Activated naive CD4-positive, alpha-beta T cell treated with anti-CD3 and anti-CD28 coated beads, Interleukin-2, amount 10 ng/mL, durations not matched to agents 7 days and 5 days (primary cell): Measurements from ENCODE around the gene GABRP.
"Not testable (repeated sequence)": the region's sequence is repeated elsewhere in the genome, so short reads cannot be mapped to it uniquely, and the experiment has no call there.

Source experiments
- CTCF ChIA-PET: fragments of 350-600 bp; sonication (Branson Sonifier 250); formaldehyde crosslinking; loops from one replicate; lab custom pipeline; 2021; ENCODE audit warnings: antibody characterized with exemption; lab: Charles Lee
- DNase-seq: peaks from one replicate; pipeline ENCODE4 v3.0.0-alpha.2; 2020
- H3K27ac Mint-ChIP-seq: one replicate; pipeline ENCODE4 v1.8.0; 2021; ENCODE audit warnings: mild to moderate bottlenecking, moderate library complexity, mixed read lengths
- H3K27me3 Mint-ChIP-seq: one replicate; pipeline ENCODE4 v1.8.0; 2021; ENCODE audit warnings: mild to moderate bottlenecking, mixed read lengths
- H3K36me3 Mint-ChIP-seq: one replicate; pipeline ENCODE4 v1.8.0; 2021; ENCODE audit warnings: mixed read lengths
- H3K4me1 Mint-ChIP-seq: one replicate; pipeline ENCODE4 v1.8.0; 2021; ENCODE audit warnings: mixed read lengths
- H3K4me3 Mint-ChIP-seq: one replicate; pipeline ENCODE4 v1.8.0; 2021; ENCODE audit warnings: mild to moderate bottlenecking, moderate library complexity, mixed read lengths
- H3K9me3 Mint-ChIP-seq: one replicate; pipeline ENCODE4 v1.8.0; 2021; ENCODE audit warnings: mixed read lengths

The GABRP gene

GRCh38 chr5:170748951-170749471 is 34.5 kb upstream of the GABRP start:
- H3K27ac Mint-ChIP-seq, result no peak overlapping the region
- DNase-seq, result no peak
- H3K4me1 Mint-ChIP-seq, result peaks cover 3% of the 10 kb centered on the region
- H3K27me3 Mint-ChIP-seq, result peaks cover 52% of the 10 kb centered on the region
- H3K9me3 Mint-ChIP-seq, result no peaks in the 10 kb centered on the region
- CTCF ChIA-PET, result no interaction called here
- no peaks in the 10 kb centered on the region for H3K36me3 Mint-ChIP-seq
- H3K4me3 Mint-ChIP-seq, result no peak overlapping the region

GRCh38 chr5:170749911-170750431 is 33.6 kb upstream of the GABRP start:
- H3K4me1 Mint-ChIP-seq, result no peaks in the 10 kb centered on the region
- H3K36me3 Mint-ChIP-seq, result no peaks in the 10 kb centered on the region
- H3K4me3 Mint-ChIP-seq, result no peak overlapping the region
- H3K27me3 Mint-ChIP-seq, result peaks cover 42% of the 10 kb centered on the region
- H3K9me3 Mint-ChIP-seq, result no peaks in the 10 kb centered on the region
- no peak overlapping the region for H3K27ac Mint-ChIP-seq
- CTCF ChIA-PET, result interaction anchor here (1.2 kb wide), 1 partner anchor 8 kb away, joined by 3 read pairs; no protein-coding TSS in a partner anchor
- no peak for DNase-seq

DNA sequence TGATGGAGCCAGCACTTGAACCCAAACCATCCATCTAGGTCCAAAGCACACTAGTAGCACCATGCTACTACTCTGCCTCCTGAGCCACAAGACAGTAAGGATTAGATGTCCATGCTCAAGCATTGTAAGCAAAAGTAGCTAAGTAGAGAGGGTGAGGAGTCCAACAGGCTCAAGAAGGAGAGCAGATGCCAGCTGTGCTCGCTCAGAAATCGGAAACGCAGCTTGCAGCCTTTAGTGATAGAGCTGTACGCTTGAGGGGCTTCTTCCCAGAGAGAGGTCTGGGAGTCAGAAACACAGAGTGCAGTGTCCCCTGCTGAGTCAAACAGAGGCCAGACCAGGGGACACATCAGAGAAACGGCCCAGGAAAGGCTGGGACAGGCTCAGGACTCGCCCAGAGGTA is 32.7 kb upstream of the GABRP start:
- Mint-ChIP-seq H3K27me3 (peaks cover 34% of the 10 kb centered on the region), H3K4me3 (no peak overlapping the region), H3K36me3 (no peaks in the 10 kb centered on the region), H3K27ac (no peak overlapping the region), H3K9me3 (no peaks in the 10 kb centered on the region), H3K4me1 (no peaks in the 10 kb centered on the region)
- no peak for DNase-seq
- CTCF ChIA-PET, result no interaction called here

- DNase-seq, result no peak
- Mint-ChIP-seq H3K27ac (no peak overlapping the region), H3K36me3 (no peaks in the 10 kb centered on the region), H3K27me3 (peaks cover 25% of the 10 kb centered on the region), H3K9me3 (no peaks in the 10 kb centered on the region), H3K4me3 (no peak overlapping the region), H3K4me1 (no peaks in the 10 kb centered on the region)
- CTCF ChIA-PET, result no interaction called here
These were observed 31.9 kb upstream of the GABRP start for GRCh38 chr5:170751631-170752030.

DNA sequence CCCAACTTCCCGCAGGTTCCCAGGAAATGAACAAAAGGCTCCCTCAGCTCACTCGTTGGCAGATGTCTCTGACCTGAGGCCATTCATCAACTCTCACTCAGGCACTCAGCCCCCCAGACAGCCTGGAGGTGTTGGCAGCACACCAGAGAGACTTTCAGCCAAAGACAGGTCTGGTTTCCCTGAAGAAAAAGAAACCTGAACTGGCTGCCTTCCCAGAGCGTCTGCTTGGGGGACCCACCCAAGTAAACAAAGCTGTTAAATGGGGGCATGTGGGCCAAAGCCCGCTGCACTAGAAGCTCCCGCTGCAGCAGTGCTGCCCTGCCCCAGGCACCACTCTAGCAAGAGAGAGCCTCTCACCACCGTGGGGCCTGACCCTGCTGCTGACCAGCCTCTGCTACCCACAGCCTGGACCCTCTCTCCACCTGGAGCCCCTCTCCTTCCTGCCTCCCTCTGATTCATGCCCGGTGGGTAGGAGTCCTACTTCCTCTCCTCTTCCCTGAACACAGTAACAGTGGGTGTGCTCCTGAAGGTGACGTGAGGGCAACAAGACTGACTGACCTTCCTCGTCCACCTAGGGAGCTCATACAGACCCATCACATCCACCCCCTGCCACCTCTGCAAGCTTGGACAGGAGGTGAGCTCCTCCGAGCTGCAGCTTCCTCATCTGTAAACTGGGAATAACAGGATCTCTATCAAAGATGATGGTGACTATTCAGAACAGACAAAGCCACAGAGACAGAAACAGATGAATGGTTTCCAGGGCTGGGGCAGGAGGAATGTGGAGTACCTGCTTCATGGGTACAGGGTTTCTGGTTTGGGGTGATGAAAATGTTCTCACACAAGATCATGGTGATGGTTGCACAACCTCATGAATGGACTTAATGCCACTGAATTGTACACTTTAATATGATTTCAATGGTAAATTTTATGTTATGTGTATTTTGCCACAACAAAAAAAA is 31.0 kb upstream of the GABRP start:
- Mint-ChIP-seq H3K4me3 (no peak overlapping the region), H3K27ac (no peak overlapping the region), H3K4me1 (no peaks in the 10 kb centered on the region), H3K27me3 (peaks cover 22% of the 10 kb centered on the region), H3K36me3 (no peaks in the 10 kb centered on the region), H3K9me3 (no peaks in the 10 kb centered on the region)
- DNase-seq, result no peak
- CTCF ChIA-PET, result interaction anchor here (1.0 kb wide), 1 partner anchor 38 kb away, joined by 3 read pairs; no protein-coding TSS in a partner anchor

GRCh38 chr5:170753311-170753710 is 30.2 kb upstream of the GABRP start:
- CTCF ChIA-PET, result interaction anchor here (1.0 kb wide), 1 partner anchor 38 kb away, joined by 3 read pairs; no protein-coding TSS in a partner anchor
- no peak overlapping the region for H3K4me3 Mint-ChIP-seq
- no peaks in the 10 kb centered on the region for H3K9me3 Mint-ChIP-seq
- H3K36me3 Mint-ChIP-seq, result no peaks in the 10 kb centered on the region
- DNase-seq, result no peak
- no peaks in the 10 kb centered on the region for H3K4me1 Mint-ChIP-seq
- H3K27me3 Mint-ChIP-seq, result peaks cover 17% of the 10 kb centered on the region
- H3K27ac Mint-ChIP-seq, result no peak overlapping the region

GRCh38 chr5:170754508-170754907 is 29.0 kb upstream of the GABRP start:
- H3K4me3 Mint-ChIP-seq, H3K27me3 Mint-ChIP-seq, H3K27ac Mint-ChIP-seq, H3K9me3 Mint-ChIP-seq, H3K36me3 Mint-ChIP-seq, DNase-seq, CTCF ChIA-PET, H3K4me1 Mint-ChIP-seq: not testable (repeated sequence)

GRCh38 chr5:170755679-170756456 is 27.7 kb upstream of the GABRP start:
- no peak for DNase-seq
- Mint-ChIP-seq H3K36me3 (no peaks in the 10 kb centered on the region), H3K27ac (no peak overlapping the region), H3K4me3 (no peak overlapping the region), H3K9me3 (no peaks in the 10 kb centered on the region), H3K27me3 (peaks cover 7% of the 10 kb centered on the region), H3K4me1 (no peaks in the 10 kb centered on the region)
- CTCF ChIA-PET, result no interaction called here

GRCh38 chr5:170756691-170757090 is 26.8 kb upstream of the GABRP start:
- CTCF ChIA-PET, result no interaction called here
- Mint-ChIP-seq H3K4me3 (no peak overlapping the region), H3K36me3 (no peaks in the 10 kb centered on the region)

DNA sequence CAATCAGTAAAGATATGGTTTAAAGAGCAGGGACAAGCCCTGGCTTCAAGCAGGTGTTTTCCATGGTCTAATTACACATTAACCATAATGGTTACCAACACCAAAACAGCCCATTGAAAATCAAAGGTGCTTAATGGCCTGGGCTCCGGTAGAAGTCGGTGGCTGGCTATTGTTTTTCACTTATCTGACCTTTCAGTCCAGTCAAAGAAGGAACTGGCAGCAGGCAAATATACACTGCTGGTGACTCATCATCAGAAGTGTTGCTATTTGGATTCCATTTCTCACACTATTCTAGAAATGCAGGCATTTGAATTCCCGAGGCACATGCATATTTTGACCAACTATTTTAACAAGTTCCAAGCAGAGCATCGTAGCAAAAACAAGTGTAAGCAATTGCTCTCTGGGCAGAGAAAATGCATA is 26.3 kb upstream of the GABRP start:
- Mint-ChIP-seq H3K27me3 (peaks cover 7% of the 10 kb centered on the region), H3K36me3 (no peaks in the 10 kb centered on the region), H3K27ac (no peak overlapping the region), H3K4me3 (no peak overlapping the region), H3K4me1 (no peaks in the 10 kb centered on the region), H3K9me3 (no peaks in the 10 kb centered on the region)
- CTCF ChIA-PET, result no interaction called here
- DNase-seq, result no peak

More at GRCh38 chr5:170756691-170757090, 26.8 kb upstream of the GABRP start:
- peaks cover 7% of the 10 kb centered on the region for H3K27me3 Mint-ChIP-seq
- H3K9me3 Mint-ChIP-seq, result no peaks in the 10 kb centered on the region
- no peak overlapping the region for H3K27ac Mint-ChIP-seq
- no peaks in the 10 kb centered on the region for H3K4me1 Mint-ChIP-seq
- DNase-seq, result no peak

DNA sequence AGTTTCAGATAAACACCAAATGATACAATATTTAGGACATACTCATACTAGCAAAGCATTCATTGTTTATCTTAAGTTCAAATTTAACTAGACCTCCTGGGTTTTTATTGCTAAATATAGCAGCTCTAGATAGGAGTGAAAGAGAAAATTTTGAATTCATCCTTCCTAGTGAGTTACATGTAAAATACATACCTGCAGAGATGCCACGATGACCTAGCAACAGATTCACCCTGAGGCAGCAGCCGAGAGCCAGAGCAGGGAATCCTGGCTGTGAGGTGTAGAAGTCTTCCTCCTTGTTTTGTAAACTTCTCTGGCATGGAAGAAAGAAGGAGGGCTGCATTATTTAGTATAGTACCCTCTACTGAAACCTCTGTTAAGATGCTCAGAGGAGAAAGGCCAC is 25.9 kb upstream of the GABRP start:
- peaks cover 4% of the 10 kb centered on the region for H3K27me3 Mint-ChIP-seq
- H3K4me3 Mint-ChIP-seq, result no peak overlapping the region
- no peaks in the 10 kb centered on the region for H3K4me1 Mint-ChIP-seq
- no peaks in the 10 kb centered on the region for H3K36me3 Mint-ChIP-seq
- H3K9me3 Mint-ChIP-seq, result no peaks in the 10 kb centered on the region
- H3K27ac Mint-ChIP-seq, result no peak overlapping the region
- CTCF ChIA-PET, result no interaction called here
- no peak for DNase-seq

DNA sequence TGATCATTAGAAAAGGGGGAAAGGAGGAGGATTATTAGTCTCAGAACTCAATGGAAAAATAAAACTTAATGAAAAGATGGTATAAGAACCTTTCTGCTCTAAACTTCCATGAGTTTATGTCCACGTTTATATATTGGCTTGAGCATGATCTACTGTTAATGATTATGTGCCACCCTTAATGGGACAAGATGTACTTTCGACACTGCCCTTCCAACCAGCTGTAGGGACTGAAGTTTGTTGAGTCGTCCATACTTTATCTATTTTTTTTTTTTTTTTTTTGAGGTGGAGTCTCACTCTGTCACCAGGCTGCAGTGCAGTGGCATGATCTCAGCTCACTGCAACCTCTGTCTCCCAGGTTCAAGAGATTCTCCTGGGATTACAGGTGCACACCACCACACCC is 25.0 kb upstream of the GABRP start:
- Mint-ChIP-seq H3K27me3 (peaks cover 3% of the 10 kb centered on the region), H3K4me3 (no peak overlapping the region), H3K4me1 (no peaks in the 10 kb centered on the region), H3K36me3 (no peaks in the 10 kb centered on the region), H3K9me3 (no peaks in the 10 kb centered on the region), H3K27ac (no peak overlapping the region)
- DNase-seq, result no peak
- CTCF ChIA-PET, result no interaction called here

GRCh38 chr5:170760113-170760512 is 23.4 kb upstream of the GABRP start:
- no peaks in the 10 kb centered on the region for H3K36me3 Mint-ChIP-seq
- H3K27me3 Mint-ChIP-seq, result peaks cover 3% of the 10 kb centered on the region
- no peaks in the 10 kb centered on the region for H3K9me3 Mint-ChIP-seq
- H3K4me3 Mint-ChIP-seq, result no peak overlapping the region
- DNase-seq, result no peak
- no peaks in the 10 kb centered on the region for H3K4me1 Mint-ChIP-seq
- CTCF ChIA-PET, result no interaction called here
- no peak overlapping the region for H3K27ac Mint-ChIP-seq

DNA sequence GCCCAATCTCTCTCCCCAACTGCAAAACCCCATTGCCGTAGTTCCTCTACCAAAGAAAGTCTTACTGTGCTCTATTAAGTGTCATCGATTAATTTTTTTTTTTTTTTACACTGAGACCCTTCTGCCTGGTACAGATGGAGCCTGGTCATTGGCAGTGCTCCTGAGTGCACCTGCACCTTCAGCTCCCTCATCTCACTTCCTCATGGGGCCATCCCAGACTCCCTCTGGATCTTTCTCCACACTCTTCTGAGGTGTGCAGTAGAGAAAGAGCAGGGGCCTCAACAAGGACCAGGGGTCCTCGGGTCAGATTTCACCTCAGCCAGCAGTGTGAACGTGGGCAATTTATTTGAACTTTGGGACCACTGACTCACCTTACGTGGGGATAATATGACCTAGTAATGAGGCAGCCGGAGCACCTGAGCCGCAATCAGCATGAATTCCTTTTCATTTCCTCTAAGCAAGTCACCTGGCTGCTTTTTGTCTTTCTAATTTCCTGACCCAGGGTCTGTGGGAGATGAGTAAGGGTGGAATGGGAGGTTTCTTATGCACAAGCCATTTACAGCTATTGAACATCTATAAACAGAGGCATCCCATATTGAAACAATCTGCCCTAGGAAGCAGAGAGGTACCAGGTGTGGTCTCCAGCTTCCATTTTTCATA is 22.3 kb upstream of the GABRP start:
- H3K9me3 Mint-ChIP-seq, result no peaks in the 10 kb centered on the region
- no peak overlapping the region for H3K4me3 Mint-ChIP-seq
- DNase-seq, result no peak
- no peaks in the 10 kb centered on the region for H3K4me1 Mint-ChIP-seq
- no peaks in the 10 kb centered on the region for H3K36me3 Mint-ChIP-seq
- CTCF ChIA-PET, result no interaction called here
- no peak overlapping the region for H3K27ac Mint-ChIP-seq
- peaks cover 3% of the 10 kb centered on the region for H3K27me3 Mint-ChIP-seq
